HCT116 (cell line): Measurements from ENCODE around the gene ATXN7L2.

ENCODE experiments used
- CTCF ChIP-seq, 3 experiments: fragments of 200-600 bp in 1 of 3; sonication (generic) in 1 of 3; IDR thresholded peaks in 2 of 3; conservative IDR thresholded peaks in 1 of 3; 2 replicates each; pipeline ENCODE4 v1.5.1; 2012 to 2017; ENCODE audit warnings: low read depth in 2 of 3, low read length in 2 of 3, antibody characterized with exemption in 1 of 3, borderline replicate concordance in 1 of 3, control low read depth in 1 of 3, mild to moderate bottlenecking in 1 of 3, mixed read lengths in 1 of 3, mixed run types in 1 of 3, moderate library complexity in 1 of 3; ENCODE audit not compliant: insufficient read depth in 1 of 3
- EZH2 ChIP-seq: fragments of 200-600 bp; sonication (generic); IDR thresholded peaks from 2 replicates; pipeline ENCODE4 v1.6.1; 2017; ENCODE audit warnings: antibody characterized with exemption, mixed run types
- POLR2A ChIP-seq: IDR thresholded peaks from 2 replicates; pipeline ENCODE4 v1.7.0; 2011; ENCODE audit warnings: borderline replicate concordance; ENCODE audit not compliant: insufficient read depth, insufficient read length; ENCODE audit errors: extremely low read depth
- SRF ChIP-seq: IDR thresholded peaks from 2 replicates; pipeline ENCODE4 v1.6.1; 2012; ENCODE audit warnings: low read depth
- ZNF274 ChIP-seq: fragments of 200-500 bp; sonication (Bioruptor generic); IDR thresholded peaks from 2 replicates; pipeline ENCODE4 v1.6.1; 2014; ENCODE audit warnings: mild to moderate bottlenecking, low read depth, low read length, inconsistent platforms
- TF ChIP-seq, protein P1 (sequence below): IDR thresholded peaks from 2 replicates; pipeline ENCODE4 v1.6.1; 2012; ENCODE audit warnings: low read depth
- TF ChIP-seq, protein P2 (sequence below): IDR thresholded peaks from 2 replicates; pipeline ENCODE4 v1.6.1; 2012

GRCh38 chr1:109470245-109470644 is 13.5 kb upstream of the ATXN7L2 start:
- TF ChIP-seq CTCF (IDR thresholded peaks at IDR 0.05 in 2 of 3, conservative IDR thresholded peaks at IDR 0.05 in 1 of 3; ENCODE audit: borderline replicate concordance in 1 of 3, insufficient read depth in 1 of 3, low read depth in 2 of 3, low read length in 2 of 3) = no peak
- TF ChIP-seq POLR2A = no peak
- TF ChIP-seq ZNF274 = no peak
- TF ChIP-seq EZH2 = no peak
- TF ChIP-seq, protein P1, sequence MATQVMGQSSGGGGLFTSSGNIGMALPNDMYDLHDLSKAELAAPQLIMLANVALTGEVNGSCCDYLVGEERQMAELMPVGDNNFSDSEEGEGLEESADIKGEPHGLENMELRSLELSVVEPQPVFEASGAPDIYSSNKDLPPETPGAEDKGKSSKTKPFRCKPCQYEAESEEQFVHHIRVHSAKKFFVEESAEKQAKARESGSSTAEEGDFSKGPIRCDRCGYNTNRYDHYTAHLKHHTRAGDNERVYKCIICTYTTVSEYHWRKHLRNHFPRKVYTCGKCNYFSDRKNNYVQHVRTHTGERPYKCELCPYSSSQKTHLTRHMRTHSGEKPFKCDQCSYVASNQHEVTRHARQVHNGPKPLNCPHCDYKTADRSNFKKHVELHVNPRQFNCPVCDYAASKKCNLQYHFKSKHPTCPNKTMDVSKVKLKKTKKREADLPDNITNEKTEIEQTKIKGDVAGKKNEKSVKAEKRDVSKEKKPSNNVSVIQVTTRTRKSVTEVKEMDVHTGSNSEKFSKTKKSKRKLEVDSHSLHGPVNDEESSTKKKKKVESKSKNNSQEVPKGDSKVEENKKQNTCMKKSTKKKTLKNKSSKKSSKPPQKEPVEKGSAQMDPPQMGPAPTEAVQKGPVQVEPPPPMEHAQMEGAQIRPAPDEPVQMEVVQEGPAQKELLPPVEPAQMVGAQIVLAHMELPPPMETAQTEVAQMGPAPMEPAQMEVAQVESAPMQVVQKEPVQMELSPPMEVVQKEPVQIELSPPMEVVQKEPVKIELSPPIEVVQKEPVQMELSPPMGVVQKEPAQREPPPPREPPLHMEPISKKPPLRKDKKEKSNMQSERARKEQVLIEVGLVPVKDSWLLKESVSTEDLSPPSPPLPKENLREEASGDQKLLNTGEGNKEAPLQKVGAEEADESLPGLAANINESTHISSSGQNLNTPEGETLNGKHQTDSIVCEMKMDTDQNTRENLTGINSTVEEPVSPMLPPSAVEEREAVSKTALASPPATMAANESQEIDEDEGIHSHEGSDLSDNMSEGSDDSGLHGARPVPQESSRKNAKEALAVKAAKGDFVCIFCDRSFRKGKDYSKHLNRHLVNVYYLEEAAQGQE = no peak
- TF ChIP-seq, protein P2, sequence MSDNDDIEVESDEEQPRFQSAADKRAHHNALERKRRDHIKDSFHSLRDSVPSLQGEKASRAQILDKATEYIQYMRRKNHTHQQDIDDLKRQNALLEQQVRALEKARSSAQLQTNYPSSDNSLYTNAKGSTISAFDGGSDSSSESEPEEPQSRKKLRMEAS = no peak
- TF ChIP-seq SRF = no peak
